ENCODE data around the gene TRMT2A.
A peak's percentile ranks its signal among the peaks of the same experiment; 100 is the strongest.

The TRMT2A gene

GRCh38 chr22:20133930-20134549 lies 17.0 kb upstream of the TRMT2A start:
- Histone ChIP-seq H3K27me3 (no peaks in the 10 kb centered on the region), H3K9ac (peak overlapping the region in 9 of 11 experiments; percentile 2 to 84 (median 38); a peak in 6 of 22 replicates)

GRCh38 chr22:20132686-20133246 lies 15.7 kb upstream of the TRMT2A start:
- H4K20me1 ChIP-seq: peaks cover 51 to 91% (median 88%) of the 10 kb centered on the region in 11 experiments

More at GRCh38 chr22:20133930-20134549, 17.0 kb upstream of the TRMT2A start:
- peaks cover 67 to 84% (median 82%) of the 10 kb centered on the region in 10 experiments for H3K4me1 ChIP-seq
- no peak overlapping the region for H3K4me3 ChIP-seq
- H4K20me1 ChIP-seq: peaks cover 60 to 91% (median 85%) of the 10 kb centered on the region in 11 experiments
- no peaks in the 10 kb centered on the region for H3K9me3 ChIP-seq (replicated peaks in 1 of 11)
- H3K36me3 ChIP-seq: peaks cover 0 to 8% (median under 1%) of the 10 kb centered on the region in 11 experiments; a peak in 6 of 22 replicates
- H3K27ac ChIP-seq: no peak overlapping the region
- TF ChIP-seq Cebpa-rat (IDR thresholded peaks at IDR 0.05): no peak
- peak overlapping the region; percentile 44 to 100 (median 99); a peak in 18 of 22 replicates for H3K4me2 ChIP-seq

DNA sequence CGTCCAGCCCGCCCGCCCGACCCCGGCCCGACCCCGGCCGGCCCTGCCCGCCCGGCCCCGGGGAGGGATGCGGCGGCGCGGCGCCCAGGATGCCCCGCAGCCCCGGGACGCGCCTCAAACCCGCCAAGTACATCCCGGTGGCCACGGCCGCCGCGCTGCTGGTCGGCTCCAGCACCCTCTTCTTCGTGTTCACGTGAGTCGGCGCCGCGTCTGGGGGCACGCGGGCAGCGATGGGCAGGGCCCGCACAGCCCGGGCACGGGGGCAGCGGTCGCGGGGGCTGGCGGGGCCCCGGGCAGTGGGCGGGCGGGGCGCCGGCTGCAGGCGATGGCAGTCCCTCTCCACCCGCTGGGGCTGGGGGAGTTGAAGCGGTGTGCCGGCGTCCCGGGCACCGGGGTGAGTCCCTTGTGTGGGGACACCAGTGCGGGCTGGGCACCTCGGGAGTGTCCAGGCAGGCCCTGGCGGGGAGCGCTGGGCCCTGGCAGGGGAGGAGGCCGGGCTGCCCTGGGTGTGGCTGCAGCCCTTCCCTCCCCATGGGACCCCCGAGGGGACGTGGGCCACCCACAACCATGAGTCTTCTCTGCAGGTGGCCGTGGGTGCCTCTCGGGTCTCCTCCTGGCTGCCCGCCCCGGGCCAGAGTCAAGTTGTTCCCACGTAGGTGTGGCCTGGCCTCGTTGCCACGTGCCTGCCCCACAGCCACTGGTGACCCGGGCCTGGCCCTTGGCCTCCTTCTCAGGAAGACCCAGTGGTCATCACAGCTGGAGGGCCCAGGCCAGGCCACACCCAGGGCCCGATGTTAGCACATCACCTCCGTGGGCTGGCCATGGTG lies 15.0 kb upstream of the TRMT2A start:
- H3K27ac ChIP-seq: peak overlapping the region in 10 of 11 experiments; percentile 26 to 62 (median 48); a peak in 16 of 22 replicates

More at GRCh38 chr22:20132686-20133246, 15.7 kb upstream of the TRMT2A start:
- peak overlapping the region; percentile 82 to 93 (median 86) for H3K4me3 ChIP-seq
- H3K4me1 ChIP-seq: peaks cover 60 to 88% (median 78%) of the 10 kb centered on the region in 10 experiments
- peak overlapping the region; percentile 89 to 100 (median 99) for H3K4me2 ChIP-seq
- H3K36me3 ChIP-seq: peaks cover 4 to 17% (median 8%) of the 10 kb centered on the region in 11 experiments; a peak in 21 of 22 replicates
- no peak for TF ChIP-seq Cebpa-rat (IDR thresholded peaks at IDR 0.05)
- peak overlapping the region in 7 of 11 experiments; percentile 26 to 62 (median 56); a peak in 10 of 22 replicates for H3K27ac ChIP-seq
- H3K9ac ChIP-seq: peak overlapping the region; percentile 74 to 87 (median 84)
- H3K9me3 ChIP-seq (replicated peaks in 1 of 11): no peaks in the 10 kb centered on the region
- no peaks in the 10 kb centered on the region for H3K27me3 ChIP-seq

GRCh38 chr22:20131597-20131858 lies 14.5 kb upstream of the TRMT2A start, which contains the start of gene ZDHHC8:
Gene ZDHHC8, plus strand, starts transcription at chr22:20131804. Its CDS starts 144 bp downstream, at chr22:20131948.
- H4K20me1 ChIP-seq: peaks cover 38 to 89% (median 88%) of the 10 kb centered on the region in 11 experiments
- H3K9me3 ChIP-seq (replicated peaks in 1 of 11): no peaks in the 10 kb centered on the region
- TF ChIP-seq Cebpa-rat (IDR thresholded peaks at IDR 0.05): no peak
- H3K4me2 ChIP-seq: peak within 1 kb of the TSS; percentile 93 to 100 (median 99)
- peaks cover 48 to 88% (median 70%) of the 10 kb centered on the region in 10 experiments for H3K4me1 ChIP-seq
- H3K27me3 ChIP-seq: no peaks in the 10 kb centered on the region
- peak within 1 kb of the TSS; percentile 71 to 82 (median 77); a peak in 21 of 22 replicates for H3K27ac ChIP-seq
- peak within 1 kb of the TSS; percentile 81 to 90 (median 85) for H3K9ac ChIP-seq
- H3K4me3 ChIP-seq: peak within 1 kb of the TSS; percentile 82 to 93 (median 86)
- H3K36me3 ChIP-seq: peaks cover 13 to 29% (median 21%) of the 10 kb centered on the region in 11 experiments

More for the DNA sequence above, 15.0 kb upstream of the TRMT2A start:
- peaks cover 53 to 88% (median 73%) of the 10 kb centered on the region in 10 experiments for H3K4me1 ChIP-seq
- peaks cover 10 to 24% (median 15%) of the 10 kb centered on the region in 11 experiments; a peak in 21 of 22 replicates for H3K36me3 ChIP-seq
- TF ChIP-seq Cebpa-rat (IDR thresholded peaks at IDR 0.05): no peak
- H3K9me3 ChIP-seq (replicated peaks in 1 of 11): no peaks in the 10 kb centered on the region
- H3K27me3 ChIP-seq: no peaks in the 10 kb centered on the region
- H4K20me1 ChIP-seq: peaks cover 44 to 91% (median 88%) of the 10 kb centered on the region in 11 experiments
- peak overlapping the region; percentile 74 to 87 (median 84) for H3K9ac ChIP-seq
- peak overlapping the region; percentile 89 to 100 (median 99) for H3K4me2 ChIP-seq
- peak overlapping the region; percentile 82 to 93 (median 86) for H3K4me3 ChIP-seq

GRCh38 chr22:20130731-20131596 lies 13.9 kb upstream of the TRMT2A start:
- Histone ChIP-seq H3K27ac (peak overlapping the region; percentile 71 to 82 (median 77); a peak in 21 of 22 replicates), H3K9ac (peak overlapping the region; percentile 81 to 90 (median 85)), H3K36me3 (peaks cover 19 to 35% (median 26%) of the 10 kb centered on the region in 11 experiments), H3K4me2 (peak overlapping the region; percentile 85 to 100 (median 97)), H4K20me1 (peaks cover 33 to 89% (median 88%) of the 10 kb centered on the region in 11 experiments), H3K4me3 (peak overlapping the region; percentile 82 to 93 (median 86)), H3K9me3 (replicated peaks in 1 of 11) (no peaks in the 10 kb centered on the region), H3K27me3 (no peaks in the 10 kb centered on the region), H3K4me1 (peaks cover 42 to 88% (median 70%) of the 10 kb centered on the region in 10 experiments)
- no peak for TF ChIP-seq Cebpa-rat (IDR thresholded peaks at IDR 0.05)

GRCh38 chr22:20130319-20130718 lies 13.3 kb upstream of the TRMT2A start:
- Histone ChIP-seq H3K9ac (peak overlapping the region in 8 of 11 experiments; percentile 81 to 90 (median 84); a peak in 12 of 22 replicates), H3K4me3 (peak overlapping the region in 8 of 10 experiments; percentile 82 to 89 (median 86); a peak in 13 of 20 replicates), H3K27me3 (no peaks in the 10 kb centered on the region), H3K4me1 (peaks cover 36 to 88% (median 70%) of the 10 kb centered on the region in 10 experiments), H3K4me2 (peak overlapping the region; percentile 85 to 100 (median 97)), H3K27ac (peak overlapping the region in 2 of 11 experiments; percentile 22 to 23; a peak in 3 of 22 replicates), H3K36me3 (peaks cover 25 to 41% (median 33%) of the 10 kb centered on the region in 11 experiments), H3K9me3 (replicated peaks in 1 of 11) (no peaks in the 10 kb centered on the region), H4K20me1 (peaks cover 26 to 89% (median 88%) of the 10 kb centered on the region in 11 experiments; a peak in 21 of 22 replicates)
- TF ChIP-seq Cebpa-rat (IDR thresholded peaks at IDR 0.05): no peak

GRCh38 chr22:20129747-20130014 lies 12.7 kb upstream of the TRMT2A start:
- no peaks in the 10 kb centered on the region for H3K27me3 ChIP-seq
- peaks cover 20 to 89% (median 88%) of the 10 kb centered on the region in 11 experiments; a peak in 21 of 22 replicates for H4K20me1 ChIP-seq
- no peaks in the 10 kb centered on the region for H3K9me3 ChIP-seq (replicated peaks in 1 of 11)
- no peak for TF ChIP-seq Cebpa-rat (IDR thresholded peaks at IDR 0.05)
- H3K4me2 ChIP-seq: peak overlapping the region in 10 of 11 experiments; percentile 5 to 99 (median 73); a peak in 11 of 22 replicates
- H3K4me1 ChIP-seq: peaks cover 30 to 88% (median 70%) of the 10 kb centered on the region in 10 experiments
- no peak overlapping the region for H3K27ac ChIP-seq
- 0 out of 22 replicates have a peak overlapping the region, but pooled peaks of 3 of the 11 experiments have one; percentile 8 to 87 (median 24) for H3K9ac ChIP-seq
- no peak overlapping the region for H3K4me3 ChIP-seq
- peaks cover 31 to 48% (median 39%) of the 10 kb centered on the region in 11 experiments for H3K36me3 ChIP-seq
